K562 (cell line): Measurements from ENCODE around the gene SLC39A5. TPM values are rescaled to one million over a fixed set of nuclear protein-coding genes. Genes with fewer than 3 reads are reported as not detected.

Source experiments
- ARID4B ChIP-seq: sonication (generic); formaldehyde crosslinking; IDR thresholded peaks from 2 replicates; pipeline ENCODE4 v1.8.0; 2022; ENCODE audit warnings: mild to moderate bottlenecking, missing genetic modification reagents
- MAZ ChIP-seq, 2 experiments: fragments of 450-650 bp in 1 of 2; sonication (generic) in 1 of 2; formaldehyde crosslinking; IDR thresholded peaks in 1 of 2; conservative IDR thresholded peaks in 1 of 2; 2 replicates each; pipeline versions ENCODE4 v1.4.0 to v1.5.0; 2020; ENCODE audit warnings: mild to moderate bottlenecking in 1 of 2, missing genetic modification reagents in 1 of 2
- PYGO2 ChIP-seq: fragments of 450-650 bp; IDR thresholded peaks from 2 replicates; pipeline ENCODE4 v1.6.1; 2016; ENCODE audit warnings: mild to moderate bottlenecking, missing genetic modification characterization, moderate library complexity, missing compliant biosample characterization
- polyA plus RNA-seq, 8 experiments: library from polyadenylated mRNA; depleted of rRNA in 4 of 8; stranded (reverse) in 5 of 8; unstranded in 3 of 8; fragments of >200 nt; fragmentation: Nextera tagmentation in 2 of 8; fragmentation: Illumina TruSeq in 1 of 8; extraction: Ambion mirVana in 2 of 8; extraction: Trizol in 1 of 8; gene quantifications; 2 replicates each; pipeline versions ENCODE4 v1.2.1 to v1.2.3, GENCODE V29; 2011 to 2014; ENCODE audit warnings: inconsistent platforms in 1 of 8, missing spikeins in 1 of 8
- total RNA-seq, 7 experiments: library from RNA; depleted of rRNA in 6 of 7; stranded (reverse); fragments of >200 nt in 6 of 7; fragmentation: Illumina TruSeq in 2 of 7; extraction: Trizol in 2 of 7; gene quantifications; 2 replicates each; pipeline versions ENCODE4 v1.2.1 to v1.2.3, GENCODE V29; 2011 to 2021; ENCODE audit warnings: low replicate concordance in 1 of 7

Gene SLC39A5
- total and polyA plus RNA-seq, 9 of the 15 experiments (the other 6 are each of a cell fraction or from before 2014, with no cell fraction given) = 0.08 to 0.10 TPM; not detected in 7

GRCh38 chr12:56188778-56189098 lies 41.1 kb upstream of the SLC39A5 start (continued):
- TF ChIP-seq ARID4B (CRISPR knock-in tag) (peak; percentile 58; the same call in 1 of the 2 replicates), MAZ (CRISPR knock-in tag; conservative IDR thresholded peaks at IDR 0.05 in 1 of 2, IDR thresholded peaks at IDR 0.05 in 1 of 2) (0 out of 4 replicates have a peak, but pooled peaks of 1 of the 2 experiments have one; percentile 9), PYGO2 (tag) (no peak)
